ENCODE data around the gene RRP12.
"Not testable (repeated sequence)": the region's sequence is repeated elsewhere in the genome, so short reads cannot be mapped to it uniquely, and the experiment has no call there.

RRP12 gene

GRCh38 chr10:97366572-97366971, 34.6 kb downstream of the RRP12 start:
- DNase-seq = no peak

DNA sequence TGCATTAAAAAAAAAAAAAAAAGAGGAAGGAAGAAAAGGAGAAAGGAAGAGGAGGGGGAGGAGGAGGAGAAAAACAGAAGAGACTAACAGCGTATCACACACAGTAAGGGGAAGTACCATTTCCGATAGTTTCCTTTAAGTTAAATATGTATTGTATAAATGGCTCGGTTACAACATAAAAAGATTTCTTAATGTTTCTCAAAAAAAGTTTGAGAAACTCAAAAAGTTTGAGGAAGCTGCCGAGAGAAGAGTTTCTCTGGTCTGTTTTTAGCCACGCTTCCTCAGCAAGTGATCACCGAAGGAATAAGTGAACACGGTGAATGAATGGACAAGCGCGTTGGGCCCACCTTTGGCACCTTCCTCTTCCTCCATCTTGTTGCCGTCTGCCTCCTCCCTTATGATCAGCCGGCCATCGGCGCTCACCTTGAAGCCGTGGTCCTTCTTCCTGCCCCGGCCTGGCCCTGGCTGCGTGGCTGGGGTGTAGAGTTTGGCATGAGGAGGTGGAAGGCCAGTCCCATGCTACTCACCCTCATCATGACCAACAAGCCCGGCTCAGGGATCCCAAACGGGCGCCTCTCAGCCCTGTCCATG, 35.3 kb downstream of the RRP12 start:
- no peak for DNase-seq

- DNase-seq = no peak
These were observed 38.1 kb downstream of the RRP12 start for GRCh38 chr10:97363071-97363470.

DNA sequence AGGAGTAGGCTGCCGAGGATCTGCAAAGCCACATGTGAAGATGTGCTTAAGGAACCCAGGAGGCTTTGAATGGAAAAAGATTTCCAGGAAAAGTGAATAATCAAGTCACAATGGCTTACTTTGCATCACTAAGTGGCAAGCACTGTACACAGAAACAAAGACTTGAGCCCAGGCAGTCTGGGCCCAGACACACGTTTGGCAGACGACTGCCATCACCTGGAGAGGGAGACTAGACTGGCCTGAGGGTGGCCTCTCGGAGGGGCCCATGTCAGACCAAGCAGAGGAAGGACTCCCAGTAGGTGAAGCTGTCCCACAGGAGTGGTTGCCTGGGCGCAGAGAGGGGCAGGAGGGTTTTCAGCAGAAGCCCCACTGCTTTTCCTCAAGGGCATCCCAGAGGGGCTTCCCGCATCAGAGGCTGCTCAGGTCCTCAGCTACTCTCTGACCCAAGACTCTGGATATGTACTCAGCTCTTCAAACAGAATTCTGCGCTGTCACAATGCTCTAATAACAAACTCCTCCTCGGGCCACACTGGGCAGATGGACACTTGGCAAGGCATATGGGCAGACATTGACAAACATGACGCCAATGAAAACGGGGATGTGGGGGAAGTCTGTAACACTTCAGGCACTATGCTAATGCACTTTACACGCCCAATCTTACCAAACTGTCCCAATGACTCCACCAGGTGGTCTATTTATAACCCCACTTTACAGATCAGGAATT, 38.7 kb downstream of the RRP12 start:
- DNase-seq = no peak

GRCh38 chr10:97361537-97361901, 39.6 kb downstream of the RRP12 start:
- DNase-seq = no peak

DNA sequence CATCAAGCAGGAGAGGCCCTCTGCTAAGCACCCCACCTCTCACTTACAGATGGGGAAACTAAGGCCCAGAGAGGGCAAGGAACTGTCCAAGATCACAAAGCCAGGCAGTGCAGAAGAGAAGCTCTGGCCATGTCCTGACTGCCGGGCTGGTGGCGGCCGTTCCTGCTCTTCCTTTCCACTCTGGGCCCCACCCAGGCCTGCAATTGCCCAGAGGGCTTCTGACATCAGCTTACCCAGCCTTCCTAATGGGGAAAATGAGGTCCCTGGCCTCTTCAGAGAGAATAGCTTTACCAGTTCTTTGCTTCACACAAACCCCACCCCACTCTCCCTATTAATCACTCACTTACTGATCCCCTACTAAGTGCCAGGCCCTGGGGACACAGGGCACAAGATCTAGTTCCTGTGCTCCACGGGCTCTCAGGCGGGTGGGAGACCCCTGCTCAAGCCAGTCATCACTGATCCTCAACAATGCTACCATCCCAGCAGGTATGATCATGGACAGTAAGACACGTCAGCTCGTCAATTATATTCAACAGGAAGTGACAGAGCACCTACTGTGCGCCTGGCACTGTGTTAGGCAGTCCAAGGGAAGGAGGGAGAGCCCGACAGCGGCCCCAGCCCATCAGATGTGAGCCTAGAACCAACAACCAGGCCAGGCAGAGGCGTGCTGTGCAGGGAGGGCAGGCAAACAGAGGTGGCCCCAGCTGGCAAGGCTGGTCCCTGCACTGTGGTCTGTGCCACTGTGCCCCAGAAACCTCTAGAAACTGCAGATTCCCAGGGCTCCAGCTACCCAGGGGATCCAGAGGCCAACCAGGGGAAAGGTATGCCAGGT, 40.2 kb downstream of the RRP12 start:
- no peak for DNase-seq

GRCh38 chr10:97358781-97359180, 42.4 kb downstream of the RRP12 start:
- no peak for DNase-seq

- DNase-seq = no peak
These were observed 42.8 kb downstream of the RRP12 start for GRCh38 chr10:97358349-97358748.

GRCh38 chr10:97356918-97357317, 44.2 kb downstream of the RRP12 start:
- no peak for DNase-seq

DNA sequence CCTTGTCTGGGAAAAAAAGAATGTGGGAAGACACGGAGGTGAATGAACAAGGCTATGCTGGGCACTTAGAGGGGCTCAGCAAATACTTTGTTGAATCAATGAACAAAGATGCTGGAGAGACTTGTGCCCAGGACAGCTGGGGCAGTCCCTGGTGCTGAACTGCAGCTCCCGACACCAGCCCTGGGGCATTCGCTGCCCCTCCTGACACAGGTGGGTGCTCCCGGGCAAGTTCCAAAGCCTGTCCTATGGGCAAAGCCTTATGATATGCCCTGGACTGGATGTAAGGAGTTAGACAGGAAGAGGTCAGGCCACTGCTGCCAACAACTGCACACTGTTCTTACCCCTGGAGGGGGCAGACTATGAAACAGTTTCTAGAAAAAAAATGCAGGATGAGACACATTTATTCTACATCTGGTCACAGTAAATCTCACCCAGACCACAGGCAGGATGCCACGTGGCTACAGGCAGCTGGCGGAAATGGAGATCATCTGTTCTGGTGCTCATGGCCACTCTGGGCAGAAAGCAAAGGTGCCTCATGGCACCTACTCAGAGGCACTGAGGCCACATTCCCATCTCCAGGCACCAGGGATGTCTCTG, 44.7 kb downstream of the RRP12 start:
- no peak for DNase-seq

DNA sequence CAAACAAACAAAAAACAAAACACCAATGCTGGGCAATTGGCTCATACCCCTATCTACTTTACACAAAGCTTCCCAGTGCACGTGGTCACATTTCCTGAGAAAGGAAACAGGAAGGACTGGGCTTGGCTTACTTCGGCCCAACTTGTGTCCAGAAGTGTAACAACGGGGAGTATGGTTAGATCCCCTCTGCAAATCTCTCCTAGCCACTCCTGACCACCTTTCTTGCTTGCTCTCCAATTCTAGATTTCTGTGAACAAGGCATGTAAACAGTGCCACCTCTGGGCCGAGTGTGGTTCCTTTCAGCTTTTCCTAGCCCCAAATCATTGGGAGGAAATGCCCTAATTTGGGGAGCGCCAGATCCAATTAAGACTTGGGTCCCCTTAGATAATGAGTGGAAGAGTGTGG, 45.6 kb downstream of the RRP12 start:
- DNase-seq = no peak

- DNase-seq = no peak
These were observed 47.2 kb downstream of the RRP12 start for GRCh38 chr10:97353945-97354344.

GRCh38 chr10:97349752-97350513, 51.2 kb downstream of the RRP12 start:
- DNase-seq = no peak

GRCh38 chr10:97347317-97347716, 53.8 kb downstream of the RRP12 start:
- no peak for DNase-seq

DNA sequence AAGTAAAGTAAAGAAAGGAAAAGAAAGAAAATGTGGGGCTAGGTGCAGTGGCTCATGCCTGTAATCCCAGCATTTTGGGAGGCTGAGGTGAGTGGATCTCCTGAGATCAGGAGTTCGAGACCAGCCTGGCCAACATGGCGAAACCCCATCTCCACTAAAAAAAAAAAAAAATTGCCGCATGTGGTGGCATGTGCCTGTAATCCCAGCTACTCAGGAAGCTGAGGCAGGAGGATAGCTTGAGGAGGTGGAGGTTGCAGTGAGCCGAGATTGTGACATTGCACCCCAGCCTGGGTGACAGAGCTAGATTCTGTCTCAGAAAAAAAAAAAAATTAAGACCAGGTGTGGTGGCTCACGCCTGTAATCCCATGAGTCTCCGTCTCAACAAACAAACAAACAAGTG, 57.5 kb downstream of the RRP12 start:
- DNase-seq = not testable (repeated sequence)

DNA sequence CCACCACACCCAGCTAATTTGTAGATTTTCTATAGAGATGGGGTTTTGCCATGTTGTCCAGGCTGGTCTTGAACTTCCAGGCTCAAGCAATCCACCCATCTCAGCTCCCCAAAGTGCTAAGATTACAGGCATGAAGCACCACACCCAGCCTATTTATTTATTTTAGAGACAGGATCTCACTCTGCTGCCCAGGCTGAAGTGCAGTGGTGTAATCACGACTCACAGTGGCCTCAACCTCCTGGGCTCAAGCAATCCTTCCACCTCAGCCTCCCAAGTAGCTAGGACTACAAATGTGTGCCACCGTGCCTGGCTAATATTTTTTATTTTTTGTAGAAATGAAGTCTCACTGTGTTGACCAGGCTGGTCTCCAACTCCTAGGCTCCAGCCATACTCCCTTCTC, 59.7 kb downstream of the RRP12 start:
- no peak for DNase-seq

GRCh38 chr10:97338041-97338440, 63.1 kb downstream of the RRP12 start:
- no peak for DNase-seq

GRCh38 chr10:97336942-97337831, 64.0 kb downstream of the RRP12 start:
- no peak for DNase-seq

- no peak for DNase-seq
These were observed 64.7 kb downstream of the RRP12 start for GRCh38 chr10:97336446-97336845.

DNA sequence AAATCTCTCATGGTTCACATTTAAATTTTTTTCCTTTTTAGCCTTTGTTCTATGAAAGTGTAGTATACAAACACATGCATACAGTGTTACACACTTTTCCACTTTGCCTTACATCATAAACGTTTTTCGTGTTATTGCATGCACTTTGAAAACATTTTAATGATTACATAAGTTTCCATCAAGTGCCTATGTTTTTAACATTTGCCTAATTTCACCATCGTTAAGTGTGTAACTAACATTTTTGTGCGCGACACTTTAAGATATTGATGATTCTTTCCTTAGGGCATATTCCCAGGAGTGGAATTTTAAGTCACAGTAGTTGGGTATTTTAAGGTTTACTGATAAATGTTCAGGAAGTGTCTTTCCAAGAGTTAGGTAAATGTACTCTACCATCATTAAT, 65.1 kb downstream of the RRP12 start:
- DNase-seq = no peak

DNA sequence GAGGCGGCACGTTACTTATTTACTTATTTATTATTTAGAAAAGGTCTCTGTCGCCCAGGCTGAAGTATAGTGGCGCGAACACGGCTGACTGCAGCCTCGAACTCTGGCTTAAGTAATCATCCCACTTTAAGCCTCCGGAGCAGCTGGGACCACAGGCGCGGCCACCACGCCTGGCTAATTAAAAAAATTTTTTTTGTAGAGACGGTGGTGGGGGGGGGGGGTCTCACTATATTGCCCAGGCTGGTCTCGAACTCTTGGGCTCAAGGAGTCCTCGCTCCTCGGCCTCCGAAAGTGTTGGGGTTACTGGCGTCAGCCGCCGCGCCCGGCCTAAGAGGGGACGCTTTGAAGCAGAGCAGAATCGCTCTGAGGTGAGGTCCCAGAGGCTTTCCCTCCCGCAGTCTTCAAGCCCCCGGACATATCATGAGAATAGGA, 65.9 kb downstream of the RRP12 start:
- no peak for DNase-seq
